GM10248 (cell line): Measurements from ENCODE around the gene MAB21L2.

Source experiments
- CTCF ChIA-PET: fragments of 300-600 bp; sonication (Branson Sonifier 250); formaldehyde crosslinking; extraction: SDS; loops from one replicate; lab custom pipeline; 2021; ENCODE audit warnings: antibody characterized with exemption; lab: Yijun Ruan, JAX
- POLR2A ChIA-PET: fragments of 350-650 bp; sonication (Branson Sonifier 250); formaldehyde crosslinking; extraction: SDS; loops from one replicate; lab custom pipeline; 2020; ENCODE audit warnings: antibody characterized with exemption; lab: Yijun Ruan, JAX
- DNase-seq: peaks from one replicate; pipeline ENCODE4 v3.0.0; 2012; ENCODE audit errors: extremely low spot score
- TF ChIP-seq, protein P1 (sequence below): IDR thresholded peaks from 2 replicates; pipeline ENCODE4 v1.5.1; 2012; ENCODE audit warnings: mild to moderate bottlenecking, low read depth; ENCODE audit errors: extremely low read depth, missing control alignments, control extremely low read depth

The MAB21L2 gene

GRCh38 chr4:150588316-150588715, 6.4 kb downstream of the MAB21L2 start:
- ChIA-PET POLR2A (no interaction called here), CTCF (interaction anchor here (1.2 to 1.5 kb wide), 2 partner anchors 21 to 414 kb away, joined by 3 to 4 read pairs; no protein-coding TSS in a partner anchor)
- no peak for DNase-seq
- TF ChIP-seq, protein P1, sequence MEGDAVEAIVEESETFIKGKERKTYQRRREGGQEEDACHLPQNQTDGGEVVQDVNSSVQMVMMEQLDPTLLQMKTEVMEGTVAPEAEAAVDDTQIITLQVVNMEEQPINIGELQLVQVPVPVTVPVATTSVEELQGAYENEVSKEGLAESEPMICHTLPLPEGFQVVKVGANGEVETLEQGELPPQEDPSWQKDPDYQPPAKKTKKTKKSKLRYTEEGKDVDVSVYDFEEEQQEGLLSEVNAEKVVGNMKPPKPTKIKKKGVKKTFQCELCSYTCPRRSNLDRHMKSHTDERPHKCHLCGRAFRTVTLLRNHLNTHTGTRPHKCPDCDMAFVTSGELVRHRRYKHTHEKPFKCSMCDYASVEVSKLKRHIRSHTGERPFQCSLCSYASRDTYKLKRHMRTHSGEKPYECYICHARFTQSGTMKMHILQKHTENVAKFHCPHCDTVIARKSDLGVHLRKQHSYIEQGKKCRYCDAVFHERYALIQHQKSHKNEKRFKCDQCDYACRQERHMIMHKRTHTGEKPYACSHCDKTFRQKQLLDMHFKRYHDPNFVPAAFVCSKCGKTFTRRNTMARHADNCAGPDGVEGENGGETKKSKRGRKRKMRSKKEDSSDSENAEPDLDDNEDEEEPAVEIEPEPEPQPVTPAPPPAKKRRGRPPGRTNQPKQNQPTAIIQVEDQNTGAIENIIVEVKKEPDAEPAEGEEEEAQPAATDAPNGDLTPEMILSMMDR: no peak

DNA sequence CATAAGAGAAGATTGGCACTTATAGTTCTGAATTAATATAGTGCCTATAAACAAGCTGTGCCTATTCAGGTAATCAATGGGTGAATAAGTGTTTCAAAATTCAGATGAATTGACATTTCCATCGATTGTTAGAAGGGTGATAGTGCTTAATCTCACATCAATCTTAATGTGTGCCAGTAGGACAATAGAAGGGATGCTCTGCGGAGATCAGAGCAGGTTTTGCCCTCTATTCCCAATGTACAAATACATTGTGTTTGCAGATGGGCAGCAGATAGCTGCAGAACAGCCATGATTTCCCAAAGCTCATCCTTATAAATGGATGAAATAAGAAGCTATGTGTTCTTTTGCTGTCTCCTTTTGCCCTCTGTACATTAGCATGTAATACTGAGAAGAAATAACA, 7.2 kb downstream of the MAB21L2 start:
- TF ChIP-seq, protein P1: no peak
- CTCF ChIA-PET: interaction anchor here (1.2 to 1.5 kb wide), 2 partner anchors 20 to 413 kb away, joined by 3 to 4 read pairs; no protein-coding TSS in a partner anchor
- POLR2A ChIA-PET: no interaction called here
- DNase-seq: no peak

DNA sequence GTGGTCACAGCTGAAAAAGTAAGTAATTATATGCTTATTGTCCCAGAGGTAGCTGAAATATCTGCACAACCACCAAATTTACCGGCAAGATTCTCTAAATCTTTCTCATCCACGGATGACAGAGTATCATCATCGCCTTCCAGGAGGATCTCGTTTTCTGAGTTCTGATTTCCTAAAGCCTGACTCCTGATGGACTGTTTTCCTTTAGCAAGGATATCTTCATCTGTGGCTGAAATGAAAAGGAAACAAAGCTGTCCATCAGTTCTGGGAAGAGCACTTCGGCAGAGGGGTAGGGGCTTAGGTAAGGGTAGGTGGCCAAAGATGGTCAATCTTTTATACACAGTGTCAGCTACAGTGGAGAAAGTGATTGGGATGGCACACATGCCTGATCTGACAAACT, 8.7 kb downstream of the MAB21L2 start:
- TF ChIP-seq, protein P1: no peak
- POLR2A ChIA-PET: no interaction called here
- no peak for DNase-seq
- CTCF ChIA-PET: interaction anchor here (1.8 to 1.9 kb wide), 3 partner anchors 11 to 18 kb away, joined by 4 to 8 read pairs (median 7); no protein-coding TSS in a partner anchor

DNA sequence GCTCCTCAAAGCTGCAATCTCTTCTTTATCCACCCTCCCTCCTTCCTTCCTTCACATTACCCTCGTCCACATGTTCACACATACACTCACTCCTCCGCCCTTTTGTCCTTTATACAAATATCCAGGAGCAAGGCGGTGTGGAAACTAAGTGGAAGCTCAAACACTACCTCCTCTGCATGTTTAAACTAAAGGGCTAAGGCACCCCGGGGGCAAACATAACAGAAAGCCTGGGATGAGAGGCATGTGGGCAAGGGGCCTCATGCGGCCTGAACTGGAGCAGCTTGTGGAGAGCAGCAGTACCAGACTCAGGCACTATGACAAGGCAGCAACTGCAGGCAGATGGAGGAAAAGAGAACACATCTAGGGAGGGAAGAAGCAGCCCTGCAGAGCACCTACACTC, 9.5 kb downstream of the MAB21L2 start:
- TF ChIP-seq, protein P1: no peak
- CTCF ChIA-PET: interaction anchor here (1.8 to 1.9 kb wide), 3 partner anchors 10 to 17 kb away, joined by 4 to 8 read pairs (median 7); no protein-coding TSS in a partner anchor
- DNase-seq: no peak

DNA sequence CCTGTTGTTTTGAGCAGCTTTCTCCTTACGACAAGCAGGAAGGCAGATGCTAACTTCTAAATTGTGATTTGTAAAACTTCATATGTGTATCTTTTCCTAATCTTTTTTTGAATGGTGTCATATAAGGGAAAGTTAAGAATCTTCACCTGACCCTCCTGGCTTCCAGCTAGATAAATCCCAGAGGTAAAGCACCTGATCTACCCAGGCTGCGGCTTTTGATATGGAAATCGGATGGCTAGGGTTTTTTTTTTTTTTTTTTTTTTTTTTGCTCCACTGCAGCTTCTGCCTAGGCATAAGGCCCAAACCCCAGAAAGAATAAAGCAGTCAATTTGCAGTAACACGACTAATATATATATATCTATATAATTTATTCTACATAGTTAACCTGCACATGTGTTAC, 10.0 kb downstream of the MAB21L2 start:
- POLR2A ChIA-PET: no interaction called here
- TF ChIP-seq, protein P1: no peak
- DNase-seq: no peak
- CTCF ChIA-PET: interaction anchor here (0.7 to 1.9 kb wide), 4 partner anchors 9 to 18 kb away, joined by 3 to 8 read pairs (median 6); no protein-coding TSS in a partner anchor

More for the DNA sequence above, 9.5 kb downstream of the MAB21L2 start:
- POLR2A ChIA-PET: no interaction called here

DNA sequence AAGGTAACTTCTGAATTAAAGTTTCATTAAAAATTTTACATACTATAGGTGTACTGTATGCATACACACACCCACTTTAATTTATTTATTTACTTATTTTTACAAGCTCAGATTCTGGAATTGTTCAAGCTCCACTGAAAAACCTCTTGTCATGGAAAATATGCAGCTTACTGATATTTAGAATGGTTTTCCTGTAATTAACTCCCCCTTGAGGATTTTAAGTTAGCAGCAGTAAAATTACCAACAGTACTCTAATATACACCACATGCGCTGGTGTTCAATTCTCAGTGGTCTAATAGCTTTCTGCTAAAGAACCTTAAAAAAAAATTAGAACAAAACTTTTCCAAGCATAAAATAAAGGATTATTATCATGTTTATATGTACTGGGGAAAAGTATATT, 12.0 kb downstream of the MAB21L2 start:
- ChIA-PET CTCF (interaction anchor here (1.0 kb wide), 1 partner anchor 36 kb away, joined by 3 read pairs; no protein-coding TSS in a partner anchor), POLR2A (no interaction called here)
- DNase-seq: no peak
- TF ChIP-seq, protein P1: no peak
